Measurements from ENCODE around the gene TMCC1. TPM values are rescaled to one million over a fixed set of nuclear protein-coding genes. Genes with fewer than 3 reads are reported as not detected.

The TMCC1 gene
- total and polyA plus RNA-seq, 2 donors (not counting 1 experiment from before 2014, with no cell fraction given): 8.5 to 32.2 TPM

- Histone ChIP-seq H4K20me1 (ENCODE audit: control insufficient read depth, insufficient read depth, low read length, poor library complexity, severe bottlenecking) (no peaks in the 10 kb centered on the region), H3K9me3 (ENCODE audit: control extremely low read depth in 1 of 3, control insufficient read depth in 2 of 3, insufficient read depth in 1 of 3, low read length in 2 of 3) (no peaks in the 10 kb centered on the region), H3K4me1 (ENCODE audit: control insufficient read depth in 2 of 2, insufficient read depth in 2 of 2, low read length in 2 of 2) (peaks cover 5 to 18% of the 10 kb centered on the region in 2 donors), H2AFZ (ENCODE audit: insufficient read depth, low read depth, low read length, poor library complexity, severe bottlenecking) (peak overlapping the region; percentile 91), H3K4me2 (replicated peaks; ENCODE audit: low read depth, low read length, poor library complexity, severe bottlenecking) (peak overlapping the region; percentile 100), H3K79me2 (ENCODE audit: control insufficient read depth, insufficient read depth, low read length) (no peaks in the 10 kb centered on the region), H3K36me3 (replicated peaks in 1 of 2; ENCODE audit: control extremely low read depth in 1 of 2, control insufficient read depth in 1 of 2, extremely low read depth in 1 of 2, insufficient read depth in 2 of 2, low read length in 1 of 2) (no peaks in the 10 kb centered on the region), H3K27ac (ENCODE audit: low read length in 2 of 2) (peak overlapping the region in 1 of 2 donors; percentile 37), H3K27me3 (replicated peaks in 1 of 4; ENCODE audit: control extremely low read depth in 1 of 4, control insufficient read depth in 3 of 4, insufficient read depth in 4 of 4, low read length in 3 of 4) (no peaks in the 10 kb centered on the region), H3K9ac (ENCODE audit: low read length) (peak overlapping the region; percentile 81), H3K4me3 (ENCODE audit: control extremely low read depth in 1 of 5, extremely low read depth in 1 of 5, insufficient read depth in 1 of 5, low read depth in 2 of 5, low read length in 4 of 5) (peak overlapping the region; percentile 46 to 86 (median 72))
- Mint-ChIP-seq H3K27me3 (no peaks in the 10 kb centered on the region), H3K4me1 (peaks cover 17% of the 10 kb centered on the region), H3K27ac (peak overlapping the region; percentile 88), H3K9me3 (ENCODE audit: insufficient read depth) (no peaks in the 10 kb centered on the region), H3K4me3 (peak overlapping the region; percentile 98)
- ChIA-PET POLR2A (interaction anchor here (0.6 to 2.3 kb wide), 6 partner anchors 21 to 137 kb away, joined by 3 to 24 read pairs (median 5); no protein-coding TSS in a partner anchor), CTCF (interaction anchor here (0.8 to 6.3 kb wide), 9 partner anchors 10 to 307 kb away, joined by 3 to 85 read pairs (median 3); partner anchors contain the start of gene TMCC1)
- DNase-seq (peak; percentile 67), ATAC-seq (ENCODE audit: low read depth) (peak; percentile 92)
- whole genome bisulfite sequencing (ENCODE audit: insufficient coverage): under 1% methylated on average over 49 of the region's 49 CpGs
- intact Hi-C loops (cut with micrococcal nuclease): loop anchor here (1.0 to 5.0 kb wide), 7 partner anchors 20 to 485 kb away; partner anchors contain the start of genes IFT122, PLXND1 and TMCC1
- no peak for TF ChIP-seq CTCF (IDR thresholded peaks at IDR 0.05)
- no peak for TF ChIP-seq EZH2 (IDR thresholded peaks at IDR 0.05; ENCODE audit: borderline replicate concordance, insufficient read depth, low read depth, low read length, poor library complexity, severe bottlenecking)
Observed at GRCh38 chr3:129626744-129627349, 266.7 kb downstream of the TMCC1 start.

All from B cell (primary cell).